IMR-90 (cell line): Measurements from ENCODE around the gene ADAMTS17. TPM values are rescaled to one million over a fixed set of nuclear protein-coding genes. Genes with fewer than 3 reads are reported as not detected.

ENCODE experiments used
- ATAC-seq: fragments of 200-7000 bp; cut with Tn5 transposase; 2 replicates; pipeline ENCODE4 v1.9.1; 2020; ENCODE audit warnings: low read depth, mild to moderate bottlenecking, moderate library complexity
- BruUV-seq: library from RNA; stranded (reverse); fragments of 400-500 nt; replicated peaks from 2 replicates; lab custom pipeline; 2021; lab: Mats Ljungman, UMichigan
- CTCF ChIA-PET: fragments of 300-600 bp; formaldehyde crosslinking; extraction: SDS; loops from one replicate; lab custom pipeline; 2021; ENCODE audit warnings: antibody characterized with exemption; lab: Yijun Ruan, JAX
- POLR2A ChIA-PET: fragments of 300-600 bp; sonication (Branson Sonifier 250); formaldehyde crosslinking; loops from one replicate; lab custom pipeline; 2022; ENCODE audit warnings: antibody characterized with exemption; ENCODE audit not compliant: unreplicated experiment; lab: Charles Lee
- DNase-seq: peaks from one replicate; pipeline ENCODE4 v3.0.0; 2013
- H2AFZ ChIP-seq: replicated peaks from 2 replicates; pipeline ENCODE3; 2013; ENCODE audit warnings: low read length, mild to moderate bottlenecking; ENCODE audit not compliant: poor library complexity
- H2AK5ac ChIP-seq: 2 replicates; pipeline ENCODE4 v1.6.1; 2013; ENCODE audit warnings: low read depth, low read length, inconsistent platforms
- H2AK9ac ChIP-seq: replicated peaks from 2 replicates; pipeline ENCODE3; 2013; ENCODE audit warnings: mild to moderate bottlenecking, low read depth, low read length, moderate library complexity; ENCODE audit not compliant: poor library complexity
- H2BK120ac ChIP-seq: 2 replicates; pipeline ENCODE4 v1.6.1; 2013; ENCODE audit warnings: low read depth, low read length, inconsistent platforms
- H2BK15ac ChIP-seq: 3 replicates; pipeline ENCODE4 v1.6.1; 2013; ENCODE audit warnings: low read depth, low read length, inconsistent platforms
- H2BK20ac ChIP-seq: 2 replicates; pipeline ENCODE4 v1.6.1; 2013; ENCODE audit warnings: low read depth, mild to moderate bottlenecking, inconsistent platforms, low read length, moderate library complexity
- H2BK5ac ChIP-seq: 2 replicates; pipeline ENCODE4 v1.6.1; 2013; ENCODE audit warnings: mild to moderate bottlenecking, low read depth, low read length, inconsistent platforms; ENCODE audit not compliant: poor library complexity, severe bottlenecking
- H3K14ac ChIP-seq: replicated peaks from 2 replicates; pipeline ENCODE4 v1.6.1; 2013; ENCODE audit warnings: low read depth, low read length, inconsistent platforms
- H3K18ac ChIP-seq: 2 replicates; pipeline ENCODE4 v1.6.1; 2013; ENCODE audit warnings: low read depth, low read length, control low read depth
- H3K23ac ChIP-seq: 2 replicates; pipeline ENCODE4 v1.6.1; 2013; ENCODE audit warnings: low read depth, low read length, inconsistent platforms
- H3K27ac ChIP-seq: 2 replicates; pipeline ENCODE4 v1.5.1; 2013; ENCODE audit warnings: mild to moderate bottlenecking, control low read depth, low read length; ENCODE audit not compliant: insufficient read depth
- H3K27me3 ChIP-seq: 2 replicates; pipeline ENCODE4 v1.6.1; 2013; ENCODE audit warnings: low read length; ENCODE audit not compliant: control insufficient read depth, insufficient read depth
- H3K36me3 ChIP-seq: 2 replicates; pipeline ENCODE4 v1.6.1; 2013; ENCODE audit warnings: low read length, mixed read lengths; ENCODE audit not compliant: control insufficient read depth, insufficient read depth
- H3K4ac ChIP-seq: 2 replicates; pipeline ENCODE4 v1.6.1; 2013; ENCODE audit warnings: low read depth, low read length, inconsistent platforms
- H3K4me1 ChIP-seq: 2 replicates; pipeline ENCODE4 v1.6.1; 2013; ENCODE audit warnings: low read length, mixed read lengths; ENCODE audit not compliant: control insufficient read depth, insufficient read depth
- H3K4me2 ChIP-seq: 2 replicates; pipeline ENCODE4 v1.6.1; 2013; ENCODE audit warnings: low read depth, mild to moderate bottlenecking, control low read depth, low read length, moderate library complexity
- H3K4me3 ChIP-seq: 2 replicates; pipeline ENCODE4 v1.5.1; 2013; ENCODE audit warnings: low read depth, mild to moderate bottlenecking, control low read depth, low read length, moderate library complexity; ENCODE audit not compliant: insufficient read depth
- H3K56ac ChIP-seq: 2 replicates; pipeline ENCODE4 v1.6.1; 2013; ENCODE audit warnings: low read length, inconsistent platforms; ENCODE audit not compliant: insufficient read depth; ENCODE audit errors: extremely low read depth
- H3K79me1 ChIP-seq, 2 experiments: 2 replicates each; pipeline ENCODE4 v1.6.1; 2013; ENCODE audit warnings: low read length in 2 of 2, inconsistent platforms in 1 of 2, low read depth in 1 of 2
- H3K9ac ChIP-seq: 2 replicates; pipeline ENCODE4 v1.6.1; 2013; ENCODE audit warnings: low read depth, low read length, control low read depth
- H3K9me1 ChIP-seq: 2 replicates; pipeline ENCODE4 v1.6.1; 2013; ENCODE audit warnings: low read length, inconsistent platforms; ENCODE audit not compliant: insufficient read depth
- H3K9me3 ChIP-seq: 2 replicates; pipeline ENCODE4 v1.6.1; 2013; ENCODE audit warnings: low read length; ENCODE audit not compliant: control insufficient read depth, insufficient read depth
- H4K20me1 ChIP-seq: 2 replicates; pipeline ENCODE4 v1.6.1; 2013; ENCODE audit warnings: low read length, inconsistent platforms; ENCODE audit not compliant: insufficient read depth
- H4K5ac ChIP-seq: 2 replicates; pipeline ENCODE4 v1.6.1; 2013; ENCODE audit warnings: mild to moderate bottlenecking, low read depth, low read length, control low read depth
- H4K8ac ChIP-seq, 2 experiments: 2 replicates each; pipeline ENCODE4 v1.6.1; 2013; ENCODE audit warnings: low read depth in 2 of 2, low read length in 2 of 2, control low read depth in 1 of 2, inconsistent platforms in 1 of 2
- H4K91ac ChIP-seq: 2 replicates; pipeline ENCODE4 v1.6.1; 2013; ENCODE audit warnings: low read depth, low read length, inconsistent platforms; ENCODE audit not compliant: insufficient read depth
- RAD21 ChIP-seq: IDR thresholded peaks from 2 replicates; pipeline ENCODE4 v1.6.1; 2012; ENCODE audit warnings: low read length, improper control_type of control experiment
- WGBS, 2 experiments: methylation state at CpG; one replicate each; pipeline versions ENCODE4 v1.1.5 to v1.1.7; 2013; ENCODE audit warnings: missing lambda C conversion rate in 2 of 2; ENCODE audit not compliant: insufficient read length in 1 of 2; ENCODE audit errors: extremely low coverage in 2 of 2; 5-methylcytosine and 5-hydroxymethylcytosine counted together
- dilution Hi-C: fragments of 300-500 bp; cut with HindIII; formaldehyde crosslinking; loops from one replicate; pipeline ENCODE4 v1.14.3; 2018; ENCODE audit warnings: low sequenced_read_pairs; ENCODE audit not compliant: unreplicated experiment
- in situ Hi-C: fragments of 300-500 bp; cut with MboI; formaldehyde crosslinking; loops from 3 replicates; pipeline ENCODE4 v1.14.3; 2019; ENCODE audit warnings: low sequenced_read_pairs, inconsistent platforms, mixed read lengths
- intact Hi-C: fragments of 100-400 bp; cut with micrococcal nuclease; formaldehyde crosslinking; loops from 2 replicates; pipeline ENCODE4 v1.10.0; 2022
- polyA plus RNA-seq, 3 experiments: library from polyadenylated mRNA; depleted of rRNA; stranded (reverse); fragments of >200 nt; gene quantifications; 2 replicates each; pipeline ENCODE4 v1.2.3, GENCODE V29; 2012; ENCODE audit warnings: low replicate concordance in 1 of 3
- total RNA-seq: library from RNA; depleted of rRNA; stranded (reverse); fragments of >200 nt; gene quantifications from 2 replicates; pipeline ENCODE4 v1.2.3, GENCODE V29; 2012

ADAMTS17 gene
- total and polyA plus RNA-seq, 2 of the 4 experiments (the other 2 are of a cell fraction) = 0.03 TPM; not detected in 1

- intact Hi-C loops = no loop called here
- no TSS peak for BruUV-seq
Observed at GRCh38 chr15:99995543-99995942, 346.2 kb downstream of the ADAMTS17 start.

More at GRCh38 chr15:99995543-99995942, 346.2 kb downstream of the ADAMTS17 start:
- no peaks in the 10 kb centered on the region for H3K27me3 ChIP-seq
- no peaks in the 10 kb centered on the region for H3K79me1 ChIP-seq
- in situ Hi-C loops (no loop called here), dilution Hi-C loops (no loop called here)
- WGBS, 2 experiments = no CpG with 5 or more reads among the region's 11 CpGs
- H3K9me3 ChIP-seq = peaks cover 22% of the 10 kb centered on the region
- no peaks in the 10 kb centered on the region for H3K36me3 ChIP-seq
- no peak overlapping the region for H3K4me2 ChIP-seq
- DNase-seq (no peak), ATAC-seq (no peak)
- H3K4me1 ChIP-seq = no peaks in the 10 kb centered on the region
- H2BK15ac ChIP-seq = no peak overlapping the region
- H3K23ac ChIP-seq = no peak overlapping the region
- no peak overlapping the region for H2BK20ac ChIP-seq
- H3K9me1 ChIP-seq = no peaks in the 10 kb centered on the region
- H3K9ac ChIP-seq = no peak overlapping the region
- H4K20me1 ChIP-seq = no peaks in the 10 kb centered on the region
- TF ChIP-seq RAD21 = no peak
- no peak overlapping the region for H2AFZ ChIP-seq
- H2AK5ac ChIP-seq = no peak overlapping the region
- H2BK5ac ChIP-seq = no peak overlapping the region
- no peak overlapping the region for H4K91ac ChIP-seq
- H3K18ac ChIP-seq = no peak overlapping the region
- ChIA-PET CTCF (no interaction called here), POLR2A (no interaction called here)
- H3K4ac ChIP-seq = no peak overlapping the region
- no peak overlapping the region for H2BK120ac ChIP-seq
- no peak overlapping the region for H4K5ac ChIP-seq
- H3K27ac ChIP-seq = no peak overlapping the region
- no peak overlapping the region for H2AK9ac ChIP-seq
- no peak overlapping the region for H3K56ac ChIP-seq
- H3K4me3 ChIP-seq = no peak overlapping the region
- H3K14ac ChIP-seq = no peak overlapping the region
- no peak overlapping the region for H4K8ac ChIP-seq
